HS-5 (cell line): ENCODE results near the gene MEGF6.
A peak's percentile ranks its signal among the peaks of the same experiment; 100 is the strongest.

ENCODE experiments used
- DNase-seq: peaks from one replicate; pipeline ENCODE4 v3.0.0-alpha.2; 2012; ENCODE audit warnings: low read depth

The MEGF6 gene

GRCh38 chr1:3519301-3519885, 91.9 kb downstream of the MEGF6 start:
- DNase-seq = no peak

- no peak for DNase-seq
Measured at GRCh38 chr1:3518756-3519155, 92.6 kb downstream of the MEGF6 start.

GRCh38 chr1:3518256-3518655, 93.1 kb downstream of the MEGF6 start:
- no peak for DNase-seq

- DNase-seq = no peak
Measured at GRCh38 chr1:3516911-3517675, 94.2 kb downstream of the MEGF6 start.

- DNase-seq = no peak
Measured at GRCh38 chr1:3516481-3516869, 94.8 kb downstream of the MEGF6 start.

GRCh38 chr1:3515774-3516480, 95.4 kb downstream of the MEGF6 start:
- DNase-seq = no peak

- no peak for DNase-seq
Measured at GRCh38 chr1:3515272-3515671, 96.0 kb downstream of the MEGF6 start.

- no peak for DNase-seq
Measured at GRCh38 chr1:3514404-3514803, 96.9 kb downstream of the MEGF6 start.

GRCh38 chr1:3511856-3512255, 99.5 kb downstream of the MEGF6 start:
- DNase-seq = no peak

GRCh38 chr1:3511306-3511705, 100.0 kb downstream of the MEGF6 start:
- DNase-seq = no peak

GRCh38 chr1:3510956-3511250, 100.4 kb downstream of the MEGF6 start:
- no peak for DNase-seq

GRCh38 chr1:3510136-3510955, 101.0 kb downstream of the MEGF6 start:
- DNase-seq = no peak

GRCh38 chr1:3509721-3510120, 101.6 kb downstream of the MEGF6 start:
- no peak for DNase-seq

GRCh38 chr1:3508757-3509415, 102.4 kb downstream of the MEGF6 start:
- no peak for DNase-seq

GRCh38 chr1:3507636-3508275, 103.6 kb downstream of the MEGF6 start:
- no peak for DNase-seq

- DNase-seq = no peak
Measured at GRCh38 chr1:3506943-3507342, 104.4 kb downstream of the MEGF6 start.

GRCh38 chr1:3506041-3506440, 105.3 kb downstream of the MEGF6 start:
- no peak for DNase-seq

GRCh38 chr1:3505161-3505560, 106.1 kb downstream of the MEGF6 start:
- DNase-seq = no peak

- no peak for DNase-seq
Measured at GRCh38 chr1:3504822-3505153, 106.5 kb downstream of the MEGF6 start.

- peak; percentile 91 for DNase-seq
Measured at GRCh38 chr1:3504151-3504821, 107.0 kb downstream of the MEGF6 start.

- no peak for DNase-seq
Measured at GRCh38 chr1:3503525-3503886, 107.8 kb downstream of the MEGF6 start.
